PC-3 (cell line): ENCODE results near the gene TMEM192. TPM values are rescaled to one million over a fixed set of nuclear protein-coding genes. Genes with fewer than 3 reads are reported as not detected.

Experiments used
- ATAC-seq: fragments of 200-7000 bp; cut with Tn5 transposase; 2 replicates; pipeline ENCODE4 v1.9.1; 2020; ENCODE audit warnings: mild to moderate bottlenecking, moderate library complexity
- BruUV-seq: library from RNA; stranded (reverse); fragments of 400-500 nt; replicated peaks from 2 replicates; lab custom pipeline; 2021; lab: Mats Ljungman, UMichigan
- CTCF ChIA-PET: fragments of 300-600 bp; sonication (Branson Sonifier 250); formaldehyde crosslinking; loops from one replicate; lab custom pipeline; 2022; ENCODE audit warnings: antibody characterized with exemption; lab: Charles Lee
- POLR2A ChIA-PET: fragments of 300-600 bp; sonication (Branson Sonifier 250); formaldehyde crosslinking; loops from one replicate; lab custom pipeline; 2022; ENCODE audit warnings: antibody characterized with exemption; ENCODE audit not compliant: unreplicated experiment; lab: Charles Lee
- DNase-seq: peaks from one replicate; pipeline ENCODE4 v3.0.0-alpha.2; 2015
- H2AFZ ChIP-seq: fragments of 300-600 bp; sonication (generic); 2 replicates; pipeline ENCODE4 v1.6.0; 2016; ENCODE audit warnings: antibody characterized with exemption, low read length
- H3F3A ChIP-seq: fragments of 300-600 bp; sonication (generic); one replicate; pipeline ENCODE4 v1.6.0; 2017; ENCODE audit warnings: antibody characterized with exemption, low read length, control low read depth, mild to moderate bottlenecking; ENCODE audit not compliant: unreplicated experiment
- H3K27ac ChIP-seq: fragments of 300-600 bp; sonication (generic); 2 replicates; pipeline ENCODE4 v1.5.1; 2016; ENCODE audit warnings: mild to moderate bottlenecking, low read length
- H3K27me3 ChIP-seq: fragments of 300-600 bp; sonication (generic); 2 replicates; pipeline ENCODE4 v1.6.1; 2016; ENCODE audit warnings: low read length, mixed read lengths
- H3K36me3 ChIP-seq: fragments of 300-600 bp; sonication (generic); 2 replicates; pipeline ENCODE4 v1.6.1; 2016; ENCODE audit warnings: low read depth, mixed run types, low read length, mixed read lengths
- H3K4me1 ChIP-seq: fragments of 300-600 bp; sonication (generic); 2 replicates; pipeline ENCODE4 v1.5.1; 2016; ENCODE audit warnings: low read length; ENCODE audit not compliant: insufficient read depth
- H3K4me2 ChIP-seq: fragments of 300-600 bp; sonication (generic); 2 replicates; pipeline ENCODE4 v1.6.0; 2016; ENCODE audit warnings: low read length
- H3K4me3 ChIP-seq: fragments of 300-600 bp; sonication (generic); 2 replicates; pipeline ENCODE4 v1.5.1; 2016; ENCODE audit warnings: mild to moderate bottlenecking, low read length, mixed read lengths
- H3K79me2 ChIP-seq: fragments of 300-600 bp; sonication (generic); 2 replicates; pipeline ENCODE4 v1.6.1; 2017; ENCODE audit warnings: low read length, mixed read lengths
- H3K9ac ChIP-seq: fragments of 300-600 bp; sonication (generic); 2 replicates; pipeline ENCODE4 v1.6.0; 2016; ENCODE audit warnings: mild to moderate bottlenecking, low read length
- H3K9me2 ChIP-seq: fragments of 300-600 bp; sonication (generic); replicated peaks from 2 replicates; pipeline ENCODE4 v1.6.1; 2016; ENCODE audit warnings: mixed run types, low read length, mixed read lengths
- H3K9me3 ChIP-seq: fragments of 300-600 bp; sonication (generic); 2 replicates; pipeline ENCODE4 v1.6.1; 2016; ENCODE audit warnings: low read length, mixed read lengths
- H4K20me1 ChIP-seq: fragments of 300-600 bp; sonication (generic); 2 replicates; pipeline ENCODE4 v1.6.1; 2016; ENCODE audit warnings: low read length, mixed read lengths
- EZH2 ChIP-seq: fragments of 300-600 bp; sonication (generic); IDR thresholded peaks from one replicate; pipeline ENCODE4 v1.6.1; 2017; ENCODE audit warnings: antibody characterized with exemption, mild to moderate bottlenecking, low read length; ENCODE audit not compliant: unreplicated experiment
- EZH2phosphoT487 ChIP-seq: fragments of 300-600 bp; sonication (generic); IDR thresholded peaks from 2 replicates; pipeline ENCODE4 v1.6.1; 2018; ENCODE audit warnings: mild to moderate bottlenecking, antibody characterized with exemption, low read length, borderline replicate concordance
- intact Hi-C: fragments of 100-400 bp; cut with micrococcal nuclease; formaldehyde crosslinking; loops from 2 replicates; pipeline ENCODE4 v1.9.0; 2023
- total RNA-seq: library from RNA; depleted of rRNA; stranded (reverse); fragments of >200 nt; gene quantifications from 2 replicates; pipeline ENCODE4 v1.2.3, GENCODE V29; 2014
- TF ChIP-seq, protein P1 (sequence below): fragments of 300-600 bp; sonication (generic); conservative IDR thresholded peaks from 2 replicates; pipeline ENCODE4 v1.5.1; 2017; ENCODE audit warnings: antibody characterized with exemption, low read depth, mild to moderate bottlenecking, low read length

Gene TMEM192
- total RNA-seq, 1 experiment from 2014 or later = 7.4 TPM

DNA sequence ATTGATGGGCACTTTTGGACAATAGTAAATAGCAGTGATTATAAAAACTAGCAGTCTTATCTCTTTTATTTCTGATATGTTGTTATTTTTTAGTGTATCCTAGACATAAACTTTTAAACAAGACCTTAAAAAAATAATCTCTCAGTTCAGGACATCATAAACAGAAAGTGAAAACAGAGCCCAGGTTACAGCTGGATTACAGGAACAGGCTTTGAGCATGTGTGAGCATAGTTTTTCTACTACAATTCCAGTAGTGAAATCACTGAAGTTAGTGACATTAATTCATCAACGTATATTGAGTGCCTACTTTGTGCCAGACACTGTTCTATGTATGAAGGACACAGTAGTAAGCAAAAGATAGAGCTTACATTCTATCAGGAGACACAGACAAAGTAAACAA lies 42.1 kb downstream of the TMEM192 start:
- H3K27me3 ChIP-seq = no peaks in the 10 kb centered on the region
- BruUV-seq = no TSS peak
- H3K4me2 ChIP-seq = no peak overlapping the region
- H4K20me1 ChIP-seq = no peaks in the 10 kb centered on the region
- H3K4me3 ChIP-seq = no peak overlapping the region
- no peaks in the 10 kb centered on the region for H3K9me3 ChIP-seq
- H3K27ac ChIP-seq = no peak overlapping the region
- H2AFZ ChIP-seq = no peak overlapping the region
- H3K9me2 ChIP-seq = no peaks in the 10 kb centered on the region
- H3K4me1 ChIP-seq = no peaks in the 10 kb centered on the region
- H3K36me3 ChIP-seq = no peaks in the 10 kb centered on the region
- ATAC-seq = no peak
- CTCF ChIA-PET = no interaction called here
- H3K9ac ChIP-seq = no peak overlapping the region
- H3K79me2 ChIP-seq = no peaks in the 10 kb centered on the region
- TF ChIP-seq EZH2 (no peak), EZH2phosphoT487 (no peak)
- TF ChIP-seq, protein P1, sequence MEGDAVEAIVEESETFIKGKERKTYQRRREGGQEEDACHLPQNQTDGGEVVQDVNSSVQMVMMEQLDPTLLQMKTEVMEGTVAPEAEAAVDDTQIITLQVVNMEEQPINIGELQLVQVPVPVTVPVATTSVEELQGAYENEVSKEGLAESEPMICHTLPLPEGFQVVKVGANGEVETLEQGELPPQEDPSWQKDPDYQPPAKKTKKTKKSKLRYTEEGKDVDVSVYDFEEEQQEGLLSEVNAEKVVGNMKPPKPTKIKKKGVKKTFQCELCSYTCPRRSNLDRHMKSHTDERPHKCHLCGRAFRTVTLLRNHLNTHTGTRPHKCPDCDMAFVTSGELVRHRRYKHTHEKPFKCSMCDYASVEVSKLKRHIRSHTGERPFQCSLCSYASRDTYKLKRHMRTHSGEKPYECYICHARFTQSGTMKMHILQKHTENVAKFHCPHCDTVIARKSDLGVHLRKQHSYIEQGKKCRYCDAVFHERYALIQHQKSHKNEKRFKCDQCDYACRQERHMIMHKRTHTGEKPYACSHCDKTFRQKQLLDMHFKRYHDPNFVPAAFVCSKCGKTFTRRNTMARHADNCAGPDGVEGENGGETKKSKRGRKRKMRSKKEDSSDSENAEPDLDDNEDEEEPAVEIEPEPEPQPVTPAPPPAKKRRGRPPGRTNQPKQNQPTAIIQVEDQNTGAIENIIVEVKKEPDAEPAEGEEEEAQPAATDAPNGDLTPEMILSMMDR = no peak
- intact Hi-C loops = no loop called here
- no peaks in the 10 kb centered on the region for H3F3A ChIP-seq
- POLR2A ChIA-PET = no interaction called here
- DNase-seq = no peak

DNA sequence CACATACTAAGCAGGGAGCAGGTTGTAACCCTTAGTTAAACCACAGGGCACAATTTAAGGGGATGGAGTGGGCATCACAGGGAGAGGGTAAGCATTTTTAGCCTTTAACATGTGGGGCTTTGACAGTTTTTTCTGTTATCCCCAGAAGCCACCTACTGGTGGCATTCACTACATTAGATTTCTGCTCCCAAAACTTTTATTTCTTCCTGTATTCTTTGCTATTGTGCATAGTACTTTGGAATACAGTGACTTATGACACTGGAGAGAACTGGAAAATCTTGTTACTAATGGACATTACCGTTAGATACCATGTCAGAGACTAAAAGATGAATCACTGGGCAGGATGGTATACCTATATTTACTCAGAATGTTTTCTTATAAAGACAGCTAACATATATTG lies 51.7 kb downstream of the TMEM192 start:
- no peaks in the 10 kb centered on the region for H3K27me3 ChIP-seq
- H3K9me3 ChIP-seq = no peaks in the 10 kb centered on the region
- H2AFZ ChIP-seq = no peak overlapping the region
- no peak overlapping the region for H3K27ac ChIP-seq
- H4K20me1 ChIP-seq = no peaks in the 10 kb centered on the region
- peak; percentile 62 for DNase-seq
- no TSS peak for BruUV-seq
- H3F3A ChIP-seq = no peaks in the 10 kb centered on the region
- TF ChIP-seq, protein P1 = peak; percentile 55
- TF ChIP-seq EZH2 (no peak), EZH2phosphoT487 (no peak)
- no peaks in the 10 kb centered on the region for H3K4me1 ChIP-seq
- intact Hi-C loops = no loop called here
- no peak overlapping the region for H3K9ac ChIP-seq
- ChIA-PET CTCF (no interaction called here), POLR2A (no interaction called here)
- no peaks in the 10 kb centered on the region for H3K9me2 ChIP-seq
- no peaks in the 10 kb centered on the region for H3K79me2 ChIP-seq
- no peak overlapping the region for H3K4me3 ChIP-seq
- H3K4me2 ChIP-seq = no peak overlapping the region
- peak; percentile 68 for ATAC-seq
- H3K36me3 ChIP-seq = no peaks in the 10 kb centered on the region

DNA sequence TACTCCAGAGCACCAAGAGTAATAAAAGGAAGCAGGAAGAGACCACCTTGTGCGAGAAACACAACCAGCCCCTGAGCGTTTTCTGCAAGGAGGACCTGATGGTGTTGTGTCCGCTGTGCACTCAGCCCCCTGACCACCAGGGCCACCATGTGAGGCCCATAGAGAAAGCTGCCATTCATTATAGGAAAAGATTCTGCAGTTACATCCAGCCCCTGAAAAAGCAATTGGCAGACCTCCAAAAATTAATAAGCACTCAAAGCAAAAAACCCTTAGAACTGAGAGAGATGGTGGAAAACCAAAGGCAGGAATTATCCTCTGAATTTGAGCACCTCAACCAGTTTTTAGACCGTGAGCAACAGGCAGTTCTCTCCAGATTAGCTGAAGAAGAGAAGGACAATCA lies 53.3 kb downstream of the TMEM192 start:
- no peaks in the 10 kb centered on the region for H3K36me3 ChIP-seq
- TF ChIP-seq, protein P1 = no peak
- TF ChIP-seq EZH2phosphoT487 (no peak), EZH2 (no peak)
- no peaks in the 10 kb centered on the region for H3K79me2 ChIP-seq
- ChIA-PET CTCF (no interaction called here), POLR2A (no interaction called here)
- intact Hi-C loops = no loop called here
- H4K20me1 ChIP-seq = no peaks in the 10 kb centered on the region
- no peak for ATAC-seq
- H3K4me3 ChIP-seq = no peak overlapping the region
- H3K27me3 ChIP-seq = no peaks in the 10 kb centered on the region
- H3K27ac ChIP-seq = no peak overlapping the region
- no peaks in the 10 kb centered on the region for H3F3A ChIP-seq
- H3K4me2 ChIP-seq = no peak overlapping the region
- H3K9me3 ChIP-seq = no peaks in the 10 kb centered on the region
- no peak overlapping the region for H3K9ac ChIP-seq
- H3K9me2 ChIP-seq = no peaks in the 10 kb centered on the region
- DNase-seq = no peak
- no TSS peak for BruUV-seq
- H2AFZ ChIP-seq = no peak overlapping the region
- H3K4me1 ChIP-seq = no peaks in the 10 kb centered on the region
